GM21515 (cell line): ENCODE results near the gene DNAH8.

Experiments used
- ATAC-seq: cut with Tn5 transposase; IDR thresholded peaks from one replicate; pipeline ENCODE4 v1.9.1; 2021; ENCODE audit not compliant: unreplicated experiment

Gene DNAH8

DNA sequence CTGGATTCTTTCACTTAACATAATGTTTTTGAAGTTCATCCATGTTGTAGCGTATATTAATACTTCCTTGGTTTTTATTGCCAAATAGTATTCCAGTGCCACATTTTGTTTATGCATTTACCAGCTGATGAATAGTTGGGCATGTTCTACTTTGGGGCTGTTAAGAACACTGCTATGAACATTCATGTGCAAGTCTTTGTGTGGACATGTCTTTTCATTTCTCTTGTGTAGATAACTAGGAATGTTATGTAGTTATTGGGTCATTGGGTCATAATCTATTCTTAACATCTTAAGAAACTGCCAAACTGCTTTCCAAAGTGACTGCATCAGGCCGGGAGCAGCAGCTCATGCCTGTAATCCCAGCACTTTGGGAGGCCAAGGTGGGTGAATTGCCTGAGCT lies 289.7 kb downstream of the DNAH8 start:
- ATAC-seq: no peak

GRCh38 chr6:39005774-39006173 lies 290.7 kb downstream of the DNAH8 start:
- no peak for ATAC-seq

GRCh38 chr6:39007575-39007974 lies 292.5 kb downstream of the DNAH8 start:
- no peak for ATAC-seq

DNA sequence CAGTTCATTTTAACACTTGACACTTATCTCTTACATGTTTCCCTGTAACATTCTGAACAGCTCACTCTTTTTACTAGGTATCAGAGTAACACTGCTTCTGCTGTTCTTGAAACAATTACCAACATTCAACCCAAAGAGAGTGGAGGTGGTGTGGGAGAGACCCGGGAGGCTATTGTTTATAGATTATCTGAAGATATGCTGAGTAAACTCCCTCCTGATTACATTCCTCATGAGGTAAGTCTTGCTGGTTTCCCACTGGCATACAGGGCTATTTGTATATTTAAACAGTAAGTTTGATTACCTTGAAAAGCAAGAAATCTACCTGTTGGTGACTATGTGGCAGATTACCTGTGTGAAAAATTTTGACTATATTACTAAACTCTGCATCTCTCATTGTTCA lies 293.6 kb downstream of the DNAH8 start:
- no peak for ATAC-seq

DNA sequence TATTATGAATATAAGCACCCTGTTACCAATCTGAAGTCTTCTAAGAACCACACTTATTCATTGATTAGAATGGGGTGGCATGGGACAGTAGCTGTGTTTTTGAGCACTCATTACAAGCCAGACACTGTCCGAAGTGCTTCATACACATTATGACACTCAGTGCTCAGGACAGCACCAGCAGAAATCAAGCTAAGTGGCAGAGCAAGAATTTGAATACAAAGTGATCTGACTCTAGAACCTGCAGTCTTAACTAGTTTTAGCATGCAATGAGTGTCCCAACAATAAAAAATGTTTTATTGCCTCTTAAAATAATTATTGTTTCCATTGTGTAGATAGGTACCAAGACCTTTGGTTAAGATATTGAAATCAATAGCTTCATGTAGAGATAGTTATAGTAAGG lies 294.4 kb downstream of the DNAH8 start:
- no peak for ATAC-seq

GRCh38 chr6:39016839-39017546 lies 301.9 kb downstream of the DNAH8 start:
- ATAC-seq: no peak

GRCh38 chr6:39017547-39017880 lies 302.4 kb downstream of the DNAH8 start:
- ATAC-seq: no peak

GRCh38 chr6:39018103-39018502 lies 303.0 kb downstream of the DNAH8 start:
- no peak for ATAC-seq

DNA sequence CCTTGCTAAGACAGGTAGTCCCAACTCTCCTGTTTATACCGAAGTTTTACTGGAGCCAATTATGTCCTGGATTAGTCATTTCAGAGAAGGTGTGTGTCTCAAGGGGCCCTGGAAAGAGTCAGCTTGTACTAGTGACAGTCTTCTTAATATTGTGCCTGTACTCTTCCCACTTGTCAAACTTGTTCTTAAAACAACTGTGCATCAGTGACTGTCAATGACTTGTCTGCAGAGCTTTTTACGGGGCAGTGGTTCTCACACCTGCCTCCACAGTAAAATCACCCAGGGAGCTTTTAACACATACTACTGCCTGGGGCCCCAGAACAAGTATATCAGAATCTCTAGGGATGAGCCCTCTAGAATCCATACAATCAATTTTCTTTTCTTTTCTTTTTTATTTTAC lies 305.0 kb downstream of the DNAH8 start:
- ATAC-seq: no peak

DNA sequence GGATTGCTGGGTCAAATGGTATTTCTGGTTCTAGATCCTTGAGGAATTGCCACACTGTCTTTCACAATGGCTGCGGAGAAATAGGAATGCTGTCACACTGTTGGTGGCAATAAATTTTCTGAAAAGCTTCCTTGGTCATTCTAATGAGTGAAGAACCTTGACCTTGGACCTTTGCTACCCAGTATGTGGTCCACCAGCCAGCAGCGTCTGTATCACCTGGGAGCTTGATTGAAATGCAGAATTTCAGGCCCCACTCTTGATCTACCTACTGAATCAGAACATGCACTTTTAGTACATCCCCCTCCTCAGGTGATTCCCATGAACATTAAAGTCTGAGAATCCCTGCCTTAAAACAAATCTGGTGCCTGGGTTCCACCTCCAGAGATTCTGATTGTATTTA lies 305.9 kb downstream of the DNAH8 start:
- ATAC-seq: no peak

- no peak for ATAC-seq
Measured at GRCh38 chr6:39021779-39022178, 306.7 kb downstream of the DNAH8 start.

- no peak for ATAC-seq
Measured at GRCh38 chr6:39026175-39026574, 311.1 kb downstream of the DNAH8 start.

GRCh38 chr6:39029156-39030011 lies 314.3 kb downstream of the DNAH8 start:
- peak; percentile 59 for ATAC-seq

- ATAC-seq: no peak
Measured at GRCh38 chr6:39035681-39036080, 320.6 kb downstream of the DNAH8 start.

- no peak for ATAC-seq
Measured at GRCh38 chr6:39037082-39037508, 322.0 kb downstream of the DNAH8 start.

DNA sequence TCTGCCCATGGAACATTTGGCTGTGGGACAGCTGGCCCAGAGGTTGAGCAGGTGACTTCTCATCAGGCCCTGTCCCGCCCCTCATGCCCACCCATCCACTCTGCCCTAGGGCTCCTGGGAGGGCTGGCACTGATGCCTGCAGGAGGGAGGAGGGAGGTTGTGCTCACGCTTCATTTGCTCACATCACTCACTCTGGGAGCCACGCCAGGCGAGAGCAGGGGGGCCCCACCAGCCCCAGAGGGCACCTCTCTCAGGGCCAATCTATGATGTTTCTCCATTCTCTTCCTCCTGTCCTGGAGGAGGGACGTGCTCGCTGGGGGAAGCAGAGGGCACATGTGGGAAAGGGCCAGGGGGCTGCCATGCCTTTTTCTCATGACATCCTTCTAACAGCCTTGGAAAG lies 322.6 kb downstream of the DNAH8 start:
- ATAC-seq: no peak

DNA sequence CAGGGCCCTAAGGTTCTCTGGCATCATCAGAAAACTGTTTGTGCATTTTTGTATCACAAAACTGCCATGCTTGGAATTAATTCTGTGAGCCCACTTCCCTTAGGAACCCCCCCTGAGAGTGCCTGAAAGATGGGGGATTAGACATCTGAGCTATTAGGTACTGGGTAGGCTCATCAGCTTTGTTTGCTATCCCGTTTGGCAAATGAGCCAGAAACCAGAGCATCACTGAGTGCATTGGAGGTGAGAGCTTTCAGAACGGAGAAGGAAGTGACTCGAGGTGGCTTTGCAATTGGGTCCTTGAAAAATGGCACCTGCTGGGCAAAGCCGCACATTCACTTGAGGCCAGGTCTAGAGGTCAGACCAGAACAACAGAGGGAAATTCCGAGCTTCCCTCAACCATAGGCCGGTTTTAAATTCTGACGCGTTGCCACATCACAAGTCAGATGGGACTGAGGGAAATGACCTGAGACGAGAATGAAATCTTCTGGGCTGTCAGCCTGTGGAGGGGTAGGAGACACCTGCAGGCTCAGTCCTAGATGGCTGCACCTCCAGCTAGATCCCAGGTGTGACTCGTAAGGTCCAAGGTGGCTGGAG lies 325.1 kb downstream of the DNAH8 start:
- no peak for ATAC-seq

DNA sequence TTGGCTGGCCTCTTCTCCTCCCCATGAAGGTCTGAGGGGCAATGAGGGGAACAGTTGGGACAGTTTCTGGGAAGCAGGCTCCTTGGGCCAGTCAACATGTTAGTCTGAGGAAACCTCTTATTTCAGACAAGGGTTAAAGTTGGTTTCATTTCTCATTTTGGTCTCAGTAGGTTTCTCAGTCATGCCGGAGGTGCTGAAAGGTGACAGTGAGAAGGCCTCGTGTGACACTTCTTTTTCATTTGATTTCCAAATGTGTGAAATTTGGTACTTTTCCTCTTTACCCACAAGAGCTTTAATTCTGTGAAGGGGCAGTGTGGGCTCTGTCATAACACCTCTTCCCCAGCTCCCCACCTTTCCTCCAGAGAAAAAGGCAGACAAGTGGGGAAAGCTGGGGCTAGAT lies 326.0 kb downstream of the DNAH8 start:
- ATAC-seq: no peak

GRCh38 chr6:39043776-39044175 lies 328.7 kb downstream of the DNAH8 start:
- ATAC-seq: no peak

- ATAC-seq: no peak
Measured at GRCh38 chr6:39044181-39044580, 329.1 kb downstream of the DNAH8 start.

DNA sequence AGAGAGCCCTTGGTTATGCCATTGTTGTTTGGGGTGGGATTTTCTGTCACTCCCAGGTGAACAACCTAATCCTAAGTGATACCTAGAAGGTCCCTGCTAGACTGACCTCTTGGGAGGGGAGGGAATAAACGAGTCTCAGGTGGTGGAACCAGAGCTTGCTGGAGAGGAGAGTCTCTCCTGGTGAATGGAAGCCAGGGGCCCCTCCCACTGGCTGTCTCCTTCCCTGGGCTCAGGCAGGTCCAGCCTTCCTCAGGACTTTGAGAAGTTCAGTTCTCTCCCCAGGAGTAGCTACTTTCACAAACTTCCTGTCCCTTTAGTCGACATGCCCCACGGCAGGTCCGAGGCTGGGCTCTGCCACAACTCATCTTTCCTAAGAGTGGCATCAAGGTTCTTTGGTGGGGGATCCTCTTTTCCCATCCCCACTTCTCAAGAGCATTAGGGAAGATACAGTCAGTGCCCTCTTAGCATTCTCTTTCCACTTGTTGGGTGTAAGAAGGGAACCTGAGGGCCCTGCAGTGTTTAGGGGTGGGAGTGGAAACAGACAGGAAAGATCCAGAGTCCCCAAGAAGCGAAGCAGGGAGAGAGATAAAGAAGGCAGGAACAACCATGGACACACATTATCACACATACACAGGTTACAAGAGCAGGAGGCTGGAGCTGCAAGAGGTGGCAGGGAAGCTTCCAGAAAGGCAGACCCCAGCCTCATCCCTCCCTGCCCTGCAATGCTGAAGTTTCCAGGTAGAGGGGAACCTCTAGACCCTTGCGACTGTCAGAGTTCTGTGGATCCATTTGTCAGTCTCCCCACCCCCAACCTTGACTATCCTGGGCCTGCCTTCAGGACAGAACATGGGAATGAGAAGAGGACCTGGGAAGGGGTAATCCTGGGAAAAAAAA lies 332.6 kb downstream of the DNAH8 start:
- no peak for ATAC-seq
